H1 (cell line): ENCODE results near the gene TRIM24. TPM values are rescaled to one million over a fixed set of nuclear protein-coding genes. Genes with fewer than 3 reads are reported as not detected.

Experiments used
- CTCF ChIA-PET: fragments of 300-600 bp; sonication (Branson Sonifier 250); formaldehyde crosslinking; loops from one replicate; lab custom pipeline; 2021; ENCODE audit not compliant: partially characterized antibody; lab: Charles Lee
- POLR2A ChIA-PET: fragments of 300-600 bp; sonication (Branson Sonifier 250); formaldehyde crosslinking; loops from one replicate; lab custom pipeline; 2021; ENCODE audit warnings: inconsistent platforms; ENCODE audit not compliant: partially characterized antibody; lab: Charles Lee
- DNase-seq, 2 experiments: peaks; one replicate each; pipeline versions ENCODE4 v3.0.0 to v3.0.0-alpha.2; 2010 to 2022; ENCODE audit warnings: low spot score in 2 of 2, low read depth in 1 of 2, mixed read lengths in 1 of 2
- FAIRE-seq: peaks from 2 replicates; lab custom pipeline; 2011; peaks lifted over from hg19 to GRCh38; lab: Jason Lieb, UNC
- H2AFZ ChIP-seq: 2 replicates; pipeline ENCODE4 v1.8.1; 2012; ENCODE audit warnings: low read length, inconsistent platforms
- H2AK5ac ChIP-seq: 2 replicates; pipeline ENCODE4 v1.6.1; 2013; ENCODE audit warnings: low read depth, low read length
- H2BK120ac ChIP-seq: replicated peaks from 2 replicates; pipeline ENCODE3; 2013; ENCODE audit warnings: low read depth, low read length, inconsistent platforms
- H2BK12ac ChIP-seq: 2 replicates; pipeline ENCODE4 v1.6.1; 2013; ENCODE audit warnings: low read depth, low read length
- H2BK15ac ChIP-seq: 2 replicates; pipeline ENCODE4 v1.6.1; 2013; ENCODE audit warnings: low read length
- H2BK20ac ChIP-seq: 2 replicates; pipeline ENCODE4 v1.6.1; 2013; ENCODE audit warnings: low read length
- H2BK5ac ChIP-seq: 2 replicates; pipeline ENCODE4 v1.6.1; 2013; ENCODE audit warnings: low read depth, low read length
- H3K14ac ChIP-seq: 2 replicates; pipeline ENCODE4 v1.6.1; 2013; ENCODE audit warnings: inconsistent platforms; ENCODE audit not compliant: insufficient read length
- H3K18ac ChIP-seq: 2 replicates; pipeline ENCODE4 v1.6.1; 2013; ENCODE audit warnings: low read length; ENCODE audit errors: extremely low read depth
- H3K23ac ChIP-seq: 2 replicates; pipeline ENCODE4 v1.6.1; 2013; ENCODE audit warnings: inconsistent platforms; ENCODE audit not compliant: insufficient read length
- H3K23me2 ChIP-seq: 2 replicates; pipeline ENCODE4 v1.6.1; 2013; ENCODE audit warnings: low read depth, low read length
- H3K27ac ChIP-seq: 2 replicates; pipeline ENCODE4 v1.6.1; 2011; ENCODE audit warnings: low read depth, low read length, inconsistent platforms
- H3K27me3 ChIP-seq, 4 experiments: replicated peaks in 1 of 4; 1 replicate in 1 of 4; 2 replicates in 3 of 4; pipeline versions ENCODE4 v1.6.1 to v1.8.1; 2011 to 2013; ENCODE audit warnings: low read length in 3 of 4, mild to moderate bottlenecking in 3 of 4, inconsistent platforms in 2 of 4, mixed read lengths in 2 of 4, moderate library complexity in 1 of 4; ENCODE audit not compliant: control insufficient read depth in 3 of 4, insufficient read depth in 3 of 4; ENCODE audit errors: extremely low read depth in 1 of 4
- H3K36me3 ChIP-seq, 4 experiments: 2 replicates each; pipeline versions ENCODE4 v1.6.1 to v1.8.1; 2011 to 2013; ENCODE audit warnings: mild to moderate bottlenecking in 4 of 4, low read length in 3 of 4, moderate library complexity in 2 of 4, control low read depth in 1 of 4, inconsistent platforms in 1 of 4; ENCODE audit not compliant: insufficient read depth in 4 of 4, control insufficient read depth in 2 of 4
- H3K4ac ChIP-seq: replicated peaks from 2 replicates; pipeline ENCODE3; 2013; ENCODE audit warnings: low read length, low read depth, mixed read lengths, inconsistent platforms; ENCODE audit not compliant: insufficient read length
- H3K4me1 ChIP-seq, 4 experiments: replicated peaks in 1 of 4; 1 replicate in 1 of 4; 2 replicates in 3 of 4; pipeline versions ENCODE4 v1.6.1 to v1.8.1; 2011 to 2013; ENCODE audit warnings: low read length in 3 of 4, inconsistent platforms in 2 of 4, mixed read lengths in 1 of 4; ENCODE audit not compliant: insufficient read depth in 4 of 4, control insufficient read depth in 3 of 4
- H3K4me2 ChIP-seq, 2 experiments: 2 replicates each; pipeline versions ENCODE4 v1.6.1 to v1.8.1; 2011 to 2013; ENCODE audit warnings: low read depth in 2 of 2, low read length in 2 of 2, control low read depth in 1 of 2, inconsistent platforms in 1 of 2, mild to moderate bottlenecking in 1 of 2; ENCODE audit not compliant: insufficient read depth in 1 of 2
- H3K4me3 ChIP-seq, 4 experiments: fragments of 200-600, 300-600 bp in 1 of 4; sonication (generic), shearing (Covaris generic), sonication (Bioruptor Twin) in 1 of 4; 2 replicates each; pipeline versions ENCODE4 v1.5.1 to v1.8.1; 2011 to 2016; ENCODE audit warnings: low read length in 4 of 4, low read depth in 3 of 4, control low read depth in 2 of 4, inconsistent platforms in 2 of 4, mild to moderate bottlenecking in 2 of 4, mixed read lengths in 1 of 4, moderate library complexity in 1 of 4; ENCODE audit not compliant: insufficient read depth in 2 of 4; ENCODE audit errors: extremely low read depth in 1 of 4
- H3K56ac ChIP-seq: replicated peaks from 2 replicates; pipeline ENCODE3; 2013; ENCODE audit warnings: low read depth, mild to moderate bottlenecking, mixed read lengths, low read length, inconsistent platforms; ENCODE audit not compliant: insufficient read length
- H3K79me1 ChIP-seq: 2 replicates; pipeline ENCODE4 v1.6.1; 2013; ENCODE audit warnings: low read depth, low read length, control low read depth
- H3K79me2 ChIP-seq, 2 experiments: 2 replicates each; pipeline versions ENCODE4 v1.6.1 to v1.8.1; 2012 to 2013; ENCODE audit warnings: low read length in 2 of 2, mild to moderate bottlenecking in 2 of 2, inconsistent platforms in 1 of 2; ENCODE audit not compliant: insufficient read depth in 2 of 2, control insufficient read depth in 1 of 2
- H3K9ac ChIP-seq, 4 experiments: replicated peaks in 1 of 4; 1 replicate in 1 of 4; 2 replicates in 3 of 4; pipeline versions ENCODE4 v1.6.1 to v1.8.1; 2011 to 2013; ENCODE audit warnings: low read depth in 3 of 4, low read length in 3 of 4, control low read depth in 2 of 4, mild to moderate bottlenecking in 2 of 4, moderate library complexity in 2 of 4, inconsistent platforms in 1 of 4; ENCODE audit errors: extremely low read depth in 1 of 4
- H3K9me3 ChIP-seq, 2 experiments: 2 replicates each; pipeline versions ENCODE4 v1.6.1 to v1.8.1; 2012 to 2013; ENCODE audit warnings: mild to moderate bottlenecking in 2 of 2, moderate library complexity in 2 of 2, control low read depth in 1 of 2, inconsistent platforms in 1 of 2, low read depth in 1 of 2, low read length in 1 of 2, mixed read lengths in 1 of 2; ENCODE audit not compliant: insufficient read depth in 2 of 2
- H4K20me1 ChIP-seq, 2 experiments: replicated peaks in 1 of 2; 2 replicates each; pipeline versions ENCODE3 to v1.8.1; 2011 to 2013; ENCODE audit warnings: inconsistent platforms in 2 of 2, low read length in 2 of 2, mild to moderate bottlenecking in 1 of 2; ENCODE audit not compliant: insufficient read depth in 2 of 2, control insufficient read depth in 1 of 2
- H4K5ac ChIP-seq: 2 replicates; pipeline ENCODE4 v1.6.1; 2013; ENCODE audit warnings: low read length, low read depth, mixed read lengths, inconsistent platforms; ENCODE audit not compliant: insufficient read length
- H4K8ac ChIP-seq: 2 replicates; pipeline ENCODE4 v1.8.0; 2013; ENCODE audit warnings: mild to moderate bottlenecking, moderate library complexity, low read length, inconsistent platforms; ENCODE audit not compliant: insufficient read depth; ENCODE audit errors: extremely low read depth
- H4K91ac ChIP-seq: replicated peaks from 2 replicates; pipeline ENCODE3; 2013; ENCODE audit warnings: low read length, mixed read lengths, inconsistent platforms; ENCODE audit not compliant: insufficient read length
- BACH1 ChIP-seq: IDR thresholded peaks from 2 replicates; pipeline ENCODE4 v1.6.1; 2012; ENCODE audit warnings: low read length, improper control_type of control experiment
- CBX8 ChIP-seq: fragments of 300-800, 300-1000 bp; sonication (generic); IDR thresholded peaks from 2 replicates; pipeline ENCODE4 v1.7.1; 2016; ENCODE audit warnings: low read depth, low read length, borderline replicate concordance
- EGR1 ChIP-seq: IDR thresholded peaks from 2 replicates; pipeline ENCODE4 v1.6.1; 2011; ENCODE audit warnings: low read depth, low read length, borderline replicate concordance
- HDAC2 ChIP-seq, 2 experiments: fragments of 300-600 bp in 1 of 2; sonication (generic) in 1 of 2; IDR thresholded peaks; 2 replicates each; pipeline ENCODE4 v1.6.1; 2011 to 2012; ENCODE audit warnings: low read depth in 2 of 2, low read length in 2 of 2, mild to moderate bottlenecking in 2 of 2, moderate library complexity in 2 of 2, borderline replicate concordance in 1 of 2, inconsistent platforms in 1 of 2
- JUN ChIP-seq: IDR thresholded peaks from 2 replicates; pipeline ENCODE4 v1.6.1; 2011; ENCODE audit warnings: low read depth, mild to moderate bottlenecking, improper control_type of control experiment, low read length
- KDM1A ChIP-seq: fragments of 200-600, 300-600 bp; sonication (generic); IDR thresholded peaks from 2 replicates; pipeline ENCODE4 v1.7.1; 2016; ENCODE audit warnings: mild to moderate bottlenecking, low read length, borderline replicate concordance
- NRF1 ChIP-seq: IDR thresholded peaks from 2 replicates; pipeline ENCODE4 v1.6.1; 2011; ENCODE audit warnings: mild to moderate bottlenecking, low read depth, low read length, improper control_type of control experiment
- POU5F1 ChIP-seq: IDR thresholded peaks from 2 replicates; pipeline ENCODE4 v1.6.1; 2011; ENCODE audit warnings: low read depth, mild to moderate bottlenecking, low read length, moderate library complexity
- SIN3A ChIP-seq, 2 experiments: IDR thresholded peaks in 1 of 2; conservative IDR thresholded peaks in 1 of 2; 2 replicates each; pipeline ENCODE4 v1.6.1; 2011 to 2012; ENCODE audit warnings: low read length in 2 of 2, improper control_type of control experiment in 1 of 2, low read depth in 1 of 2, mild to moderate bottlenecking in 1 of 2
- YY1 ChIP-seq: IDR thresholded peaks from 2 replicates; pipeline ENCODE4 v1.6.1; 2011; ENCODE audit warnings: low read depth, mild to moderate bottlenecking, low read length
- ZNF274 ChIP-seq: IDR thresholded peaks from 2 replicates; pipeline ENCODE4 v1.7.0; 2012; ENCODE audit warnings: low read length, borderline replicate concordance; ENCODE audit errors: extremely low read depth
- WGBS, 2 experiments: shearing (Covaris generic) in 1 of 2; methylation state at CpG; one replicate each; pipeline versions ENCODE4 v1.1.6 to v1.1.7; 2013 to 2015; ENCODE audit warnings: low lambda C conversion rate in 2 of 2, mixed read lengths in 2 of 2, inconsistent platforms in 1 of 2, low coverage in 1 of 2, missing lambda C conversion rate in 1 of 2; ENCODE audit not compliant: insufficient replicate concordance in 2 of 2, insufficient coverage in 1 of 2, insufficient read length in 1 of 2; ENCODE audit errors: extremely low coverage in 1 of 2, missing lambda C conversion rate in 1 of 2; 5-methylcytosine and 5-hydroxymethylcytosine counted together
- polyA plus RNA-seq, 7 experiments: library from polyadenylated mRNA; depleted of rRNA in 3 of 7; stranded (reverse) in 5 of 7; unstranded in 2 of 7; fragments of >200 nt in 5 of 7; fragments of 200-250 nt in 2 of 7; gene quantifications; 1 replicate in 5 of 7; 2 replicates in 1 of 7; 4 replicates in 1 of 7; pipeline versions ENCODE4 v1.2.1 to v1.2.3, GENCODE V29; 2011 to 2013; ENCODE audit warnings: missing spikeins in 2 of 7, mixed read lengths in 2 of 7
- total RNA-seq: library from RNA; stranded (reverse); fragmentation: NEBNext Ultra II Directional; extraction: Animal tissue kit (Norgen Biotek cat#: 25700); gene quantifications from 2 replicates; pipeline ENCODE4 v1.2.1, GENCODE V29; 2021
- TF ChIP-seq, protein P1 (sequence below): IDR thresholded peaks from 2 replicates; pipeline ENCODE4 v1.6.1; 2012; ENCODE audit warnings: low read length, inconsistent platforms

Gene TRIM24
- total and polyA plus RNA-seq, 2 of the 8 experiments (the other 6 are each of a cell fraction or from before 2014, with no cell fraction given), result 67.6 to 149 TPM

DNA sequence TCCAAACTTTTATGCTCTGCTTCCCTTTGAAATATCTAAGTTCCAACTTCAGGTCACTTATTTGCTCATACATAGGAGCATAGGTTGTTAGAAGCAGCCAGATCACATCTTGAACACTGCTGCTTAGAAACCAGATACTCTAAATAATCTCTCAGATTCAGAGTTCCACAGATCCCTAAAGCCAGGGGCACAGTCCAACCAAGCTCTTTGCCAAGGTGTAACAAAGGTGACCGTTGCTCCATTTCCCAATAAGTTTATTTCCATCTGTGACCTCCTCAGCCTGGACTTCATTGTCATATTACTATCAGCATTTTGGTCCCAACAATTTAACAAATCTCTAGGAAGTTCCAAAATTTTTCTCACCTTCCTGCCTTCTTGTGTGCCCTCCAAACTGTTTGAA lies 52.8 kb downstream of the TRIM24 start:
- DNase-seq (no peak), FAIRE-seq (no peak)
- H2AFZ ChIP-seq, result no peak overlapping the region
- no peaks in the 10 kb centered on the region for H3K23me2 ChIP-seq
- peaks cover 20 to 96% of the 10 kb centered on the region in 2 experiments; a peak in 3 of 4 replicates for H3K79me2 ChIP-seq
- no peak overlapping the region for H3K18ac ChIP-seq
- no peaks in the 10 kb centered on the region; the same call in 1 of the 2 replicates for H3K79me1 ChIP-seq
- H3K9ac ChIP-seq, result no peak overlapping the region
- H2BK5ac ChIP-seq, result no peak overlapping the region
- peaks cover 0 to 3% of the 10 kb centered on the region in 2 experiments; a peak in 2 of 4 replicates for H3K9me3 ChIP-seq
- H2BK12ac ChIP-seq, result no peak overlapping the region
- no peak overlapping the region for H4K8ac ChIP-seq
- peaks cover 2 to 5% of the 10 kb centered on the region in 2 experiments for H4K20me1 ChIP-seq
- no peaks in the 10 kb centered on the region for H3K27me3 ChIP-seq
- H4K5ac ChIP-seq, result no peak overlapping the region
- no peak overlapping the region for H2BK15ac ChIP-seq
- no peak overlapping the region for H3K27ac ChIP-seq
- H3K4me3 ChIP-seq, result no peak overlapping the region
- no peak overlapping the region for H2BK120ac ChIP-seq
- H3K4me2 ChIP-seq, result no peak overlapping the region
- no peak overlapping the region for H2AK5ac ChIP-seq
- no peak overlapping the region for H4K91ac ChIP-seq
- H2BK20ac ChIP-seq, result no peak overlapping the region
- WGBS, 2 experiments, result 90% methylated on average over 1 of the region's 1 CpG; no CpG with 5 or more reads in 1 of the 2 experiments
- no peak overlapping the region for H3K4ac ChIP-seq
- no peak overlapping the region for H3K14ac ChIP-seq
- peaks cover 6 to 95% (median 56%) of the 10 kb centered on the region in 4 experiments for H3K36me3 ChIP-seq
- H3K4me1 ChIP-seq, result no peaks in the 10 kb centered on the region
- no peak overlapping the region for H3K23ac ChIP-seq
- H3K56ac ChIP-seq, result no peak overlapping the region
- CTCF ChIA-PET, result no interaction called here
- POLR2A ChIA-PET, result interaction anchor here (0.8 to 1.8 kb wide), 3 partner anchors 10 to 53 kb away, joined by 3 to 4 read pairs (median 3); partner anchors contain the start of gene TRIM24
- no peak for TF ChIP-seq NRF1
- TF ChIP-seq, protein P1, sequence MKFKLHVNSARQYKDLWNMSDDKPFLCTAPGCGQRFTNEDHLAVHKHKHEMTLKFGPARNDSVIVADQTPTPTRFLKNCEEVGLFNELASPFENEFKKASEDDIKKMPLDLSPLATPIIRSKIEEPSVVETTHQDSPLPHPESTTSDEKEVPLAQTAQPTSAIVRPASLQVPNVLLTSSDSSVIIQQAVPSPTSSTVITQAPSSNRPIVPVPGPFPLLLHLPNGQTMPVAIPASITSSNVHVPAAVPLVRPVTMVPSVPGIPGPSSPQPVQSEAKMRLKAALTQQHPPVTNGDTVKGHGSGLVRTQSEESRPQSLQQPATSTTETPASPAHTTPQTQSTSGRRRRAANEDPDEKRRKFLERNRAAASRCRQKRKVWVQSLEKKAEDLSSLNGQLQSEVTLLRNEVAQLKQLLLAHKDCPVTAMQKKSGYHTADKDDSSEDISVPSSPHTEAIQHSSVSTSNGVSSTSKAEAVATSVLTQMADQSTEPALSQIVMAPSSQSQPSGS, result no peak
- no peak for TF ChIP-seq BACH1
- no peak for TF ChIP-seq KDM1A
- no peak for TF ChIP-seq ZNF274
- TF ChIP-seq SIN3A (conservative IDR thresholded peaks at IDR 0.05 in 1 of 2, IDR thresholded peaks at IDR 0.05 in 1 of 2; ENCODE audit: low read depth in 1 of 2, low read length in 2 of 2), result no peak
- no peak for TF ChIP-seq JUN
- no peak for TF ChIP-seq HDAC2 (IDR thresholded peaks at IDR 0.05; ENCODE audit: borderline replicate concordance in 1 of 2, low read depth in 2 of 2, low read length in 2 of 2)
- TF ChIP-seq POU5F1, result no peak
- no peak for TF ChIP-seq CBX8
- no peak for TF ChIP-seq YY1
- no peak for TF ChIP-seq EGR1
